Activated CD8-positive, alpha-beta memory T cell treated with anti-CD3 and anti-CD28 coated beads for 36 hours (primary cell): Measurements from ENCODE around the gene PGS1. TPM values are rescaled to one million over a fixed set of nuclear protein-coding genes. Genes with fewer than 3 reads are reported as not detected.

Experiments used
- CTCF ChIA-PET: fragments of 350-600 bp; sonication (Branson Sonifier 250); formaldehyde crosslinking; loops from one replicate; lab custom pipeline; 2021; ENCODE audit warnings: antibody characterized with exemption; lab: Charles Lee
- POLR2A ChIA-PET: fragments of 350-600 bp; sonication (Branson Sonifier 250); formaldehyde crosslinking; loops from one replicate; lab custom pipeline; 2021; ENCODE audit warnings: antibody characterized with exemption; lab: Charles Lee
- total RNA-seq, 2 experiments: library from RNA; stranded (reverse); gene quantifications; one replicate each; pipeline ENCODE4 v1.2.3, GENCODE V29; 2021

PGS1 gene
- total RNA-seq, 2 experiments from 2014 or later = 54.1 to 54.3 TPM

- ChIA-PET CTCF (interaction anchor here (0.9 kb wide), 1 partner anchor 10 kb away, joined by 3 read pairs; no protein-coding TSS in a partner anchor), POLR2A (no interaction called here)
Measured at GRCh38 chr17:78371056-78371455, 7.4 kb upstream of the PGS1 start.

GRCh38 chr17:78372841-78373240 lies 5.6 kb upstream of the PGS1 start:
- CTCF ChIA-PET = interaction anchor here (1.3 kb wide), 1 partner anchor 42 kb away, joined by 3 read pairs; no protein-coding TSS in a partner anchor
- POLR2A ChIA-PET = no interaction called here

GRCh38 chr17:78374189-78374588 lies 4.3 kb upstream of the PGS1 start:
- ChIA-PET POLR2A (no interaction called here), CTCF (no interaction called here)

- CTCF ChIA-PET = no interaction called here
Measured at GRCh38 chr17:78374631-78375274, 3.7 kb upstream of the PGS1 start.

GRCh38 chr17:78375401-78376151 lies 2.9 kb upstream of the PGS1 start:
- CTCF ChIA-PET = no interaction called here
- POLR2A ChIA-PET = no interaction called here

More at GRCh38 chr17:78374631-78375274, 3.7 kb upstream of the PGS1 start:
- POLR2A ChIA-PET = no interaction called here

- CTCF ChIA-PET = no interaction called here
- POLR2A ChIA-PET = no interaction called here
Measured at GRCh38 chr17:78376161-78376560, 2.3 kb upstream of the PGS1 start.

- CTCF ChIA-PET = interaction anchor here (0.6 to 1.6 kb wide), 3 partner anchors 44 to 127 kb away, joined by 3 to 5 read pairs (median 5); no protein-coding TSS in a partner anchor
- POLR2A ChIA-PET = interaction anchor here (0.7 to 1.9 kb wide), 3 partner anchors 10 to 17 kb away, joined by 4 to 6 read pairs (median 5); partner anchors contain the start of gene SOCS3
Measured at GRCh38 chr17:78377858-78378224, 608 bp upstream of the PGS1 start.

- ChIA-PET POLR2A (interaction anchor here (1.2 to 1.9 kb wide), 4 partner anchors 11 to 23 kb away, joined by 4 to 7 read pairs (median 6); partner anchors contain the start of gene SOCS3), CTCF (interaction anchor here (1.0 to 1.6 kb wide), 3 partner anchors 33 to 128 kb away, joined by 3 to 5 read pairs (median 3); no protein-coding TSS in a partner anchor)
Measured at GRCh38 chr17:78379131-78379491, 662 bp downstream of the PGS1 start.

GRCh38 chr17:78380370-78380769 lies 1.9 kb downstream of the PGS1 start:
- ChIA-PET CTCF (interaction anchor here (3.2 kb wide), 1 partner anchor 41 kb away, joined by 24 read pairs; no protein-coding TSS in a partner anchor), POLR2A (interaction anchor here (0.6 to 0.7 kb wide), 3 partner anchors 8 to 26 kb away, joined by 3 to 4 read pairs (median 3); no protein-coding TSS in a partner anchor)

- CTCF ChIA-PET = interaction anchor here (0.7 to 3.2 kb wide), 5 partner anchors 25 to 130 kb away, joined by 3 to 24 read pairs (median 5); no protein-coding TSS in a partner anchor
- POLR2A ChIA-PET = interaction anchor here (0.6 to 3.1 kb wide), 8 partner anchors 18 to 423 kb away, joined by 3 to 21 read pairs (median 6); partner anchors contain the start of genes SOCS3 and TNRC6C
Measured at GRCh38 chr17:78381601-78382232, 3.3 kb downstream of the PGS1 start.

- ChIA-PET CTCF (interaction anchor here (0.6 to 1.2 kb wide), 3 partner anchors 29 to 35 kb away, joined by 3 to 4 read pairs (median 4); no protein-coding TSS in a partner anchor), POLR2A (interaction anchor here (0.7 to 3.1 kb wide), 4 partner anchors 25 to 68 kb away, joined by 3 to 21 read pairs (median 8); partner anchors contain the start of gene SOCS3)
Measured at GRCh38 chr17:78383725-78384471, 5.4 kb downstream of the PGS1 start.

GRCh38 chr17:78384479-78385175 lies 6.2 kb downstream of the PGS1 start:
- ChIA-PET POLR2A (interaction anchor here (0.7 to 0.9 kb wide), 3 partner anchors 28 to 69 kb away, joined by 3 to 13 read pairs (median 4); no protein-coding TSS in a partner anchor), CTCF (interaction anchor here (0.6 to 1.2 kb wide), 2 partner anchors 34 kb away, joined by 4 read pairs; no protein-coding TSS in a partner anchor)

GRCh38 chr17:78387977-78388941 lies 9.8 kb downstream of the PGS1 start:
- ChIA-PET CTCF (no interaction called here), POLR2A (interaction anchor here (0.6 kb wide), 2 partner anchors 8 to 75 kb away, joined by 3 to 5 read pairs; no protein-coding TSS in a partner anchor)

- CTCF ChIA-PET = interaction anchor here (1.0 kb wide), 1 partner anchor 17 kb away, joined by 3 read pairs; no protein-coding TSS in a partner anchor
- POLR2A ChIA-PET = no interaction called here
Measured at GRCh38 chr17:78390241-78391050, 12.0 kb downstream of the PGS1 start.

- ChIA-PET CTCF (interaction anchor here (1.0 kb wide), 1 partner anchor 17 kb away, joined by 3 read pairs; no protein-coding TSS in a partner anchor), POLR2A (no interaction called here)
Measured at GRCh38 chr17:78391051-78391431, 12.6 kb downstream of the PGS1 start.
